ENCODE data around the gene CHRNA3. TPM values are rescaled to one million over a fixed set of nuclear protein-coding genes. Genes with fewer than 3 reads are reported as not detected.

The CHRNA3 gene
- polyA plus RNA-seq, 1 donor from 2014 or later: 2.4 TPM

DNA sequence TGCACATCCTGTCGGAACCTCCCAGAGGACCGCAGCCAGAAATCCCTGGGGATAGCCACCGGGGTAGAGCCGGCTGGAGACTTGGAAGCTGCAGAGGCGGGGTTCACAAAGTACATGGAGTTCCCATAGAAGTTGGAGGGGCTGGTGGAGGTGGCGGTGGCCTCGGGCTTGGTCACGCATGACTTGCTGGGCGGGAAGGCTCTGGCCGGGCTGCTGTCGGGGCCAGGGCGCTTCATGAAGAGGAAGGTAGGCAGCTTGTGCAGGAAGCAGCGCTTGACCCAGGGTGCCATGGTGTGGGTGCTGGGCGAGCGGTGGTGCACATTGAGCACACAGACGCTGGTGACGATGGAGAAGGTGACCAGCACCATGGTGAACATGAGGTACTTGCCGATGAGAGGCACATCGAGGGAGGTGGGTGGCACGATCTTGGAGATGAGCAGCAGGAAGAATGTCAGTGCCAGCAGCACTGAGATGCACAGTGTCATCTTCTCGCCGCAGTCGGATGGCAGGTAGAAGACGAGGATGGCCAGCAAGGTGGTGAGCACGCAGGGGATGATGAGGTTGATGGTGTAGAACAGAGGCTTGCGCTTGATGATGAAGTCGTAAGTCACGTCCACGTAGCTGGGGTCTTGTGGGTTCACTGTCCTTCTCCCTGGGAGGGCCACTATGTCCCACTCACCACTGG, 8.4 kb upstream of the CHRNA3 start:
- TF ChIP-seq RAD21 (conservative IDR thresholded peaks at IDR 0.05) (no peak), EZH2 (IDR thresholded peaks at IDR 0.05; ENCODE audit: borderline replicate concordance, insufficient read depth, low read length, poor library complexity, severe bottlenecking) (no peak), POLR2AphosphoS5 (IDR thresholded peaks at IDR 0.05) (no peak), CTCF (IDR thresholded peaks at IDR 0.05; ENCODE audit: poor library complexity, severe bottlenecking) (no peak), REST (IDR thresholded peaks at IDR 0.05; ENCODE audit: borderline replicate concordance) (no peak), SMC3 (conservative IDR thresholded peaks at IDR 0.05; ENCODE audit: poor library complexity) (no peak), EP300 (conservative IDR thresholded peaks at IDR 0.05; ENCODE audit: poor library complexity, severe bottlenecking) (no peak), MXI1 (conservative IDR thresholded peaks at IDR 0.05; ENCODE audit: poor library complexity, severe bottlenecking) (no peak), TAF1 (IDR thresholded peaks at IDR 0.05; ENCODE audit: low read depth) (no peak)
- H3K4me2 ChIP-seq (ENCODE audit: low read length): no peak overlapping the region
- no peak overlapping the region for H3K27ac ChIP-seq (ENCODE audit: low read length)
- no peaks in the 10 kb centered on the region for H3K79me2 ChIP-seq (replicated peaks; ENCODE audit: insufficient read depth, low read length)
- no peaks in the 10 kb centered on the region for H3K36me3 ChIP-seq (ENCODE audit: insufficient read depth, low read length)
- no peaks in the 10 kb centered on the region for H4K20me1 ChIP-seq (ENCODE audit: insufficient read depth)
- no peak overlapping the region for H3K4me3 ChIP-seq (ENCODE audit: low read length)
- no peaks in the 10 kb centered on the region for H3K9me2 ChIP-seq (ENCODE audit: insufficient read depth, low read length)
- no peak overlapping the region for H2AFZ ChIP-seq (ENCODE audit: low read depth, low read length)
- H3K9me3 ChIP-seq (ENCODE audit: low read length): no peaks in the 10 kb centered on the region
- no peaks in the 10 kb centered on the region for H3F3A ChIP-seq (ENCODE audit: insufficient read depth, low read length, poor library complexity, severe bottlenecking)
- no peak overlapping the region for H3K9ac ChIP-seq (ENCODE audit: low read length)
- H3K27me3 ChIP-seq (ENCODE audit: insufficient read depth, low read depth, low read length): no peaks in the 10 kb centered on the region

- Histone ChIP-seq H4K20me1 (ENCODE audit: insufficient read depth) (no peaks in the 10 kb centered on the region), H3K9me2 (ENCODE audit: insufficient read depth, low read length) (no peaks in the 10 kb centered on the region), H3K36me3 (ENCODE audit: insufficient read depth, low read length) (no peaks in the 10 kb centered on the region), H3F3A (ENCODE audit: insufficient read depth, low read length, poor library complexity, severe bottlenecking) (no peaks in the 10 kb centered on the region), H3K4me2 (ENCODE audit: low read length) (no peak overlapping the region), H3K27me3 (ENCODE audit: insufficient read depth, low read depth, low read length) (no peaks in the 10 kb centered on the region), H3K4me3 (ENCODE audit: low read length) (no peak overlapping the region), H3K9me3 (ENCODE audit: low read length) (no peaks in the 10 kb centered on the region), H3K9ac (ENCODE audit: low read length) (no peak overlapping the region), H3K79me2 (replicated peaks; ENCODE audit: insufficient read depth, low read length) (no peaks in the 10 kb centered on the region), H3K27ac (ENCODE audit: low read length) (no peak overlapping the region), H2AFZ (ENCODE audit: low read depth, low read length) (no peak overlapping the region)
- TF ChIP-seq POLR2AphosphoS5 (IDR thresholded peaks at IDR 0.05) (no peak), MXI1 (conservative IDR thresholded peaks at IDR 0.05; ENCODE audit: poor library complexity, severe bottlenecking) (no peak), REST (IDR thresholded peaks at IDR 0.05; ENCODE audit: borderline replicate concordance) (no peak), SMC3 (conservative IDR thresholded peaks at IDR 0.05; ENCODE audit: poor library complexity) (no peak), CTCF (IDR thresholded peaks at IDR 0.05; ENCODE audit: poor library complexity, severe bottlenecking) (no peak), RAD21 (conservative IDR thresholded peaks at IDR 0.05) (no peak), EZH2 (IDR thresholded peaks at IDR 0.05; ENCODE audit: borderline replicate concordance, insufficient read depth, low read length, poor library complexity, severe bottlenecking) (no peak), EP300 (conservative IDR thresholded peaks at IDR 0.05; ENCODE audit: poor library complexity, severe bottlenecking) (no peak), TAF1 (IDR thresholded peaks at IDR 0.05; ENCODE audit: low read depth) (no peak)
Observed at GRCh38 chr15:78628227-78628626, 7.4 kb upstream of the CHRNA3 start.
